Effector memory CD4-positive, alpha-beta T cell (primary cell): Measurements from ENCODE around the gene APH1B.
"Not testable (repeated sequence)": the region's sequence is repeated elsewhere in the genome, so short reads cannot be mapped to it uniquely, and the experiment has no call there.

Experiments used
- DNase-seq, 3 donors: peaks; one replicate each; pipeline ENCODE4 v3.0.0-alpha.2; 2020
- H3K27ac ChIP-seq: 2 replicates; pipeline ENCODE4 v1.7.0; 2013; ENCODE audit warnings: mild to moderate bottlenecking, low read length, moderate library complexity; ENCODE audit not compliant: insufficient read depth, poor library complexity, severe bottlenecking
- H3K27me3 ChIP-seq: replicated peaks from 2 replicates; pipeline ENCODE4 v1.7.0; 2013; ENCODE audit warnings: mild to moderate bottlenecking, low read length; ENCODE audit not compliant: insufficient read depth, control insufficient read depth, poor library complexity, severe bottlenecking
- H3K36me3 ChIP-seq: 2 replicates; pipeline ENCODE4 v1.7.0; 2013; ENCODE audit warnings: mild to moderate bottlenecking, low read length, moderate library complexity; ENCODE audit not compliant: control insufficient read depth, insufficient read depth
- H3K4me1 ChIP-seq: 2 replicates; pipeline ENCODE4 v1.7.0; 2013; ENCODE audit warnings: low read length, mild to moderate bottlenecking; ENCODE audit not compliant: control insufficient read depth, insufficient read depth, poor library complexity, severe bottlenecking
- H3K4me3 ChIP-seq: 2 replicates; pipeline ENCODE4 v1.7.0; 2013; ENCODE audit warnings: low read length, low read depth, mild to moderate bottlenecking; ENCODE audit not compliant: insufficient read depth, poor library complexity, severe bottlenecking
- H3K9me3 ChIP-seq: 2 replicates; pipeline ENCODE4 v1.7.0; 2013; ENCODE audit warnings: mild to moderate bottlenecking, low read length, moderate library complexity; ENCODE audit not compliant: control insufficient read depth

The APH1B gene

DNA sequence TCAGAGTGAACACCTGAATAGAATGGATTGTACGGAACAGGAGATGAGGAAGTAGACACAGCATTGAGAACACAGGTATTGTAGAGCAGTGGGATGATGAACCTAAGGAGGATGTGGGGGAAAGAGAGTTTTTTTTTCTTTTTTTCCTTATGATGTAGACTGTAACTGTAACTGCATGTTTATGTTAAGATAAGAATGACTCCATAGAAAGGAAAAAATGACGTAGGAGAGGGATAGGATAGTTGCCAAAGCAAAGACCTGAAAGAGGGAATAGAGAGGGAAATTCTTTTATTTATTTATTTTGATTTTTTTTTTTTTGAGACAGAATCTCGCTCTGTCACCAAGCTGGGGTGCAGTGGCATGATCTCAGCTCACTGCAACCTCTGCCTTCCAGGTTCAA, 33.2 kb downstream of the APH1B start:
- peaks cover 6% of the 10 kb centered on the region for H3K36me3 ChIP-seq
- no peak for DNase-seq
- no peak overlapping the region for H3K27ac ChIP-seq
- no peaks in the 10 kb centered on the region for H3K9me3 ChIP-seq
- no peaks in the 10 kb centered on the region for H3K4me1 ChIP-seq
- no peak overlapping the region for H3K4me3 ChIP-seq
- no peaks in the 10 kb centered on the region for H3K27me3 ChIP-seq

DNA sequence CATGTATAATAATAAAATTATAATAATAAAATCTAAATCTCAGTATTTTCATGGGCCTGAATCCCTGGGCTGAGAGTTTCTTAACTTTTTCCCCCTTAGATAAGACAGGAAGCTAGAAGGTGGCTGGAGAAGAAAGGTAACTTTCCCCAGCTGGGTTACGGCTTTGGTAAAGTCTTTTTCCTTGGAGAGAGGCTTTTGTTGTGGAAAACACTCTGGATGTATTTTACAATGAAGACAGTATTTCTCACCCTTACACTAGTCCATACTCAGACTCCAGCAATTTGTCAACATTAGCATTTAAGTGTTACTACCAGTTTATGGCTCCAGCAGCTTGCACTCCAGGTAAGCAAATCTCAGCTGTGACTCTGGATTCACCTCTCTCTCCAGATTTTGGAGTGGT, 34.9 kb downstream of the APH1B start:
- Histone ChIP-seq H3K36me3 (no peaks in the 10 kb centered on the region), H3K9me3 (no peaks in the 10 kb centered on the region), H3K27me3 (no peaks in the 10 kb centered on the region), H3K4me1 (no peaks in the 10 kb centered on the region), H3K4me3 (no peak overlapping the region), H3K27ac (no peak overlapping the region)
- DNase-seq: no peak

DNA sequence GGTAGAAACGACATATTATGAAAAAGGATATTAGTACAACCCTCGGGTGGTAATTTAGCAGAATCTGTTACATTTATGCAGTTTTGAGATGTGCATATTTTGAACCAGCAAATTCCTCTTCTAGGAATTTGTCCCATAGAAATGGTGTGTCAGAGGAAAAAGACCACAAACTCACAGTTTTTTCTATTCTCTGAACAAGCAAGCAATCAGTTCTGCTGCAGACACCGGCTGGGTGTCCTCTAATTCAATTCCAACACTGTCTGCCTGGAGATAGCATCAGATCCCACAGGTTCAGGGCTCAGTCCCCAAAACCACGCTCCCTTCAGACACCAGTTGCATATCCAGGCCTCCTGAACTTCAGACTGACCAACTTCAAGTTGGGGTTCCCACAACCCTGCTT, 36.4 kb downstream of the APH1B start:
- H3K27me3 ChIP-seq: no peaks in the 10 kb centered on the region
- no peak overlapping the region for H3K27ac ChIP-seq
- no peaks in the 10 kb centered on the region for H3K4me1 ChIP-seq
- H3K36me3 ChIP-seq: no peaks in the 10 kb centered on the region
- H3K4me3 ChIP-seq: no peak overlapping the region
- H3K9me3 ChIP-seq: no peaks in the 10 kb centered on the region
- DNase-seq: no peak

DNA sequence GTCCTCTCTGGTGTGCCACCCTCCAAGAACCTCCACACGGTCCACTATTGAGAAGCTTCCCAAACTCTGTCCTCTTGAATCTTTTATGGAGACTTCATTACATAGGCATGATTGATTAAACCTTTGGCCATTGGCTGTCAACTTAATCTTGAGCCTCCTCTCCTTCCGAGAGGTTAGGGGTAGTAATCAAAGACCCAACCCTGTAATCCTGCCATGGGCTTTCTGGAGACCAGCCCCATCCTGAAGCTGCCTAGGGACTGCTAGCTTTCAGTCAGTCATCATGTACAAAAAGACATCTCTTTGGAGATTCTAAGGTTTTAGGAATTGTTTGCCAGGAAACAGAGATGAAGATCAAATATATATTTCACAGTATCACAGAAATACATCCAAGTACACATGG, 37.0 kb downstream of the APH1B start:
- H3K36me3 ChIP-seq: no peaks in the 10 kb centered on the region
- no peaks in the 10 kb centered on the region for H3K4me1 ChIP-seq
- no peaks in the 10 kb centered on the region for H3K27me3 ChIP-seq
- H3K4me3 ChIP-seq: no peak overlapping the region
- no peaks in the 10 kb centered on the region for H3K9me3 ChIP-seq
- no peak overlapping the region for H3K27ac ChIP-seq
- DNase-seq: no peak

DNA sequence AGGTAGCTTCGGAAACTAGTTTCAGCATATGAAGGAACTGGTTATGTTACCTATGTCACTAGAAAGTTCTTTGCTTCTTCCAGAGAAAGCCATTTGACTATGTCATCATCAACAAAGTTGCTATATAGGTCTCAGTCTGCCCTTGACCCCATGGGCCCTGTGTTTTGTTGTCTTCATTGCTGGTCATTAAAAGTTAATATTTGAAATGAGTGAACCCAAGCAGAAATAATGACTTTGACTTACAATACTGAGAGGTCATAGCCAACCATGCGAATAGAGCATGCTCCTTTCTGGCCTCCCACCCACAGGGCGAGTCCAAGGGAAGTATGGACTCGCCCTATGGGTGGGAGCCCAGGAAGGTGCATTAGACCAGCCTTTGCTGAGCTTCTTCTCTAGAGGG, 40.9 kb downstream of the APH1B start:
- no peak for DNase-seq
- Histone ChIP-seq H3K9me3 (no peaks in the 10 kb centered on the region), H3K27me3 (no peaks in the 10 kb centered on the region), H3K27ac (no peak overlapping the region), H3K4me3 (no peak overlapping the region), H3K36me3 (no peaks in the 10 kb centered on the region), H3K4me1 (no peaks in the 10 kb centered on the region)

DNA sequence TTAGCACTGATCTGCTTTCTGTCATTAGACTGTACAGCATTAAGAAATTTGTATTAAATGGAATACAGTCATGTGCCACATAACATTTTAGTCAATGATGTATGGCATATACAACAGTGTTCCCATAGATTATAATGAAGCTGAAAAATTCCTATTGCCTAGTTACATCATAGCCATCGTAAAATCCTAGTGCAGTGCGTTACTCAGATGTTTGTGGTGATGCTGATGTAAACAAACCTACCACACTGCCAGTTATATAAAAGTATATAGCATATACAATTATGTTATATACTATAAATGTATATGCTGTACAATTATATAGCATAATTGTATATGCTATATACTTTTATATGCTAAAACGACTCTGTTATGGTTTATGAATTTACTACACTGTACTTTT, 41.7 kb downstream of the APH1B start:
- H3K36me3 ChIP-seq: no peaks in the 10 kb centered on the region
- no peaks in the 10 kb centered on the region for H3K27me3 ChIP-seq
- no peak overlapping the region for H3K27ac ChIP-seq
- no peak overlapping the region for H3K4me3 ChIP-seq
- H3K9me3 ChIP-seq: no peaks in the 10 kb centered on the region
- DNase-seq: no peak
- H3K4me1 ChIP-seq: no peaks in the 10 kb centered on the region

DNA sequence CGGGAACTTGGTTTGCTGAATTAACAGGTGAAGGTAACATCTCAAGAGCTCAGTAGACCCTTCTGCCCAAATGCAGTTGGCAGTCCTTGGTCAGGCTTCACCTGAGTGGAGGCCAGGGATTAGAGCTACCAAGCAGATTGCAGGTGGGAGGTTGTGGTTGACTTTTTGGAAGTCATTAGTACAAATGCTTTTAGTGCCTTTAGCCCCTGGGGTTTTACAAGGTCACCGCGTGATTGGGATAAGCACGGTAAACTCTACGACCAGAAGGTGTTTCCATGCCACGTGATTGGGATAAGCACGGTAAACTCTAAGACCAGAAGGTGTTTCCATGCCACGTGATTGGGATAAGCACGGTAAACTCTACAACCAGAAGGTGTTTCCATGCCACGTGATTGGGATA, 43.0 kb downstream of the APH1B start:
- not testable (repeated sequence) for H3K4me3 ChIP-seq, H3K4me1 ChIP-seq, H3K27me3 ChIP-seq, H3K27ac ChIP-seq, H3K9me3 ChIP-seq, DNase-seq, H3K36me3 ChIP-seq

DNA sequence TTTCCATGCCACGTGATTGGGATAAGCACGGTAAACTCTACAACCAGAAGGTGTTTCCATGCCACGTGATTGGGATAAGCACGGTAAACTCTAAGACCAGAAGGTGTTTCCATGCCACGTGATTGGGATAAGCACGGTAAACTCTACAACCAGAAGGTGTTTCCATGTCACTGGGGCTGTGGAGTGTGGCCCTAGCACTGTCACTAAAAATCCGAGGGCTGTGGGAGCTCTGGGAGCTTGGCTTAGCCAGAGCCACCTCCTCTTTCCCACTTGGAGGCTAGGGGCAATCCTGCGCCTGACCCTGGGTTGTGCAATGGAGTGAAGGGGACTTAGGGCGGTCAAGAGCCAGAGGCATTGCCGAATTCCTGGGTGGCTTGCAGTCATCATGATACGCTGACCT, 43.6 kb downstream of the APH1B start:
- H3K9me3 ChIP-seq, DNase-seq, H3K4me3 ChIP-seq, H3K27me3 ChIP-seq, H3K4me1 ChIP-seq, H3K36me3 ChIP-seq, H3K27ac ChIP-seq: not testable (repeated sequence)

DNA sequence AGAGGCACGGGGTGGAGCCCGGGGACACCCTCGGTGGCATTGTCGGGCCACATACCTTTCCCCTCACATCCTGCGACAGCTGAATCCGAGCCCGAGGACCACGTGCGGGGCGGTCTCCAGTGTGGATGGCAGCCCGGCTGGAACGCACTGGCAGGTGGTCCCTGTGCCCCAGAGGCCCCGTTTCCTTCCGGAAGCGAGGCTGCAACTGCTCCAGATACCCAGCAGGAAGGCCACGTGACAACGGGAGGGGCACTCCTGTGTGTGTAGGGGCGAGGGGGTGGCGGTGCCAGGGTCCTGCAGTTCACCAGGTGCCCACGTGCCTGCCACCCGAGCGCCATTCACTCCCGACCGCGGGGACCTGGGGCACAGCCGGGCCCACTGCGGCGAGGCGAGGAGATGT, 44.1 kb downstream of the APH1B start:
- no peaks in the 10 kb centered on the region for H3K27me3 ChIP-seq
- no peaks in the 10 kb centered on the region for H3K36me3 ChIP-seq
- H3K4me3 ChIP-seq: no peak overlapping the region
- H3K27ac ChIP-seq: no peak overlapping the region
- no peaks in the 10 kb centered on the region for H3K9me3 ChIP-seq
- H3K4me1 ChIP-seq: no peaks in the 10 kb centered on the region
- no peak for DNase-seq

DNA sequence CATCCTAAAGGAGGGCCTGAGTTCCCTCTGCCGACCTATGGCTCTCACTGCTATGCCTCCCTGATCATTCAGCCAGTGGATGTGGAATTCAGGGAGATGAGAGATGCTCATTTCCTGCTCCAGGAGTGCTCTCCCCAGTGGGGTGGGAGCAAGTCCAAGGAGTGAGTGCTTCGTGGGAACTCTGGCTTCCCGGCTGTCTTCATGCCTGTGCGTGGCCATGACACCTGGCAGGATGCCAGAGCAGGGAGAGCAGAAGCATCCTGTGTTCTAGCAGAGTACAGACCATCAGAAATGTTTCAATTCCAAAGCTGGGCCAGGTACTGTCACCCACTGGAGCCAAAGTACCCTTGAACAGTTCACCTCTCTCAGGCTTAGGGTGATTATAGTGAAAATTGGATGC, 45.1 kb downstream of the APH1B start:
- H3K4me3 ChIP-seq: no peak overlapping the region
- H3K27me3 ChIP-seq: no peaks in the 10 kb centered on the region
- no peak for DNase-seq
- no peak overlapping the region for H3K27ac ChIP-seq
- no peaks in the 10 kb centered on the region for H3K9me3 ChIP-seq
- H3K36me3 ChIP-seq: no peaks in the 10 kb centered on the region
- H3K4me1 ChIP-seq: no peaks in the 10 kb centered on the region
